A673 (cell line): Measurements from ENCODE around the gene LPCAT1. TPM values are rescaled to one million over a fixed set of nuclear protein-coding genes. Genes with fewer than 3 reads are reported as not detected.

Source experiments
- BruUV-seq: library from RNA; stranded (reverse); fragments of 400-500 nt; replicated peaks from 2 replicates; lab custom pipeline; 2021; lab: Mats Ljungman, UMichigan
- CTCF ChIA-PET: fragments of 300-600 bp; sonication (Branson Sonifier 250); formaldehyde crosslinking; loops from one replicate; lab custom pipeline; 2022; ENCODE audit warnings: antibody characterized with exemption; lab: Charles Lee
- POLR2A ChIA-PET: fragments of 300-600 bp; sonication (Branson Sonifier 250); formaldehyde crosslinking; loops from one replicate; lab custom pipeline; 2022; ENCODE audit warnings: antibody characterized with exemption; ENCODE audit not compliant: low non-redundant PET; lab: Charles Lee
- DNase-seq: peaks from one replicate; pipeline ENCODE4 v3.0.0-alpha.2; 2015; ENCODE audit warnings: low spot score
- H3K27ac ChIP-seq: fragments of 200-600 bp; sonication (generic); 2 replicates; pipeline ENCODE4 v1.5.1; 2016; ENCODE audit warnings: mixed run types, low read depth, mild to moderate bottlenecking, mixed read lengths, antibody characterized with exemption, low read length; ENCODE audit not compliant: poor library complexity, severe bottlenecking
- H3K27me3 ChIP-seq: fragments of 200-600 bp; sonication (generic); replicated peaks from 2 replicates; pipeline ENCODE4 v1.6.1; 2017; ENCODE audit warnings: mixed run types, low read depth, mild to moderate bottlenecking, mixed read lengths, antibody characterized with exemption, low read length; ENCODE audit not compliant: insufficient read depth, poor library complexity
- H3K36me3 ChIP-seq: fragments of 200-600 bp; sonication (generic); 2 replicates; pipeline ENCODE4 v1.6.1; 2016; ENCODE audit warnings: mixed run types, mild to moderate bottlenecking, mixed read lengths, antibody characterized with exemption, low read length; ENCODE audit not compliant: insufficient read depth, poor library complexity, severe bottlenecking
- H3K4me1 ChIP-seq: fragments of 200-600 bp; sonication (generic); 2 replicates; pipeline ENCODE4 v1.6.1; 2017; ENCODE audit warnings: mixed run types, mild to moderate bottlenecking, mixed read lengths, antibody characterized with exemption, low read length; ENCODE audit not compliant: insufficient read depth, poor library complexity, severe bottlenecking
- H3K4me3 ChIP-seq: fragments of 200-600 bp; sonication (generic); 2 replicates; pipeline ENCODE4 v1.5.1; 2016; ENCODE audit warnings: low read depth, mixed run types, mild to moderate bottlenecking, mixed read lengths, low read length; ENCODE audit not compliant: poor library complexity, severe bottlenecking
- H3K9me3 ChIP-seq: fragments of 200-600 bp; sonication (generic); 2 replicates; pipeline ENCODE4 v1.6.1; 2016; ENCODE audit warnings: mixed run types, low read depth, mild to moderate bottlenecking, mixed read lengths, antibody characterized with exemption, low read length; ENCODE audit not compliant: poor library complexity, severe bottlenecking
- EZH2 ChIP-seq: fragments of 200-600 bp; sonication (generic); IDR thresholded peaks from 2 replicates; pipeline ENCODE4 v1.6.1; 2017; ENCODE audit warnings: borderline replicate concordance, low read depth, mild to moderate bottlenecking, mixed read lengths, antibody characterized with exemption, low read length; ENCODE audit not compliant: poor library complexity, severe bottlenecking
- intact Hi-C: fragments of 100-400 bp; cut with micrococcal nuclease; formaldehyde crosslinking; loops from one replicate; pipeline ENCODE4 v1.10.0; 2022; ENCODE audit not compliant: unreplicated experiment
- total RNA-seq: library from RNA; stranded (reverse); gene quantifications from 2 replicates; pipeline ENCODE4 v1.2.3, GENCODE V29; 2021
- TF ChIP-seq, protein P1 (sequence below): fragments of 300-800, 200-600 bp; sonication (generic); conservative IDR thresholded peaks from 2 replicates; pipeline ENCODE4 v1.5.1; 2017; ENCODE audit warnings: low read depth, mild to moderate bottlenecking, antibody characterized with exemption, low read length, moderate library complexity, mixed read lengths

The LPCAT1 gene
- total RNA-seq, 1 experiment from 2014 or later = 97.3 TPM

DNA sequence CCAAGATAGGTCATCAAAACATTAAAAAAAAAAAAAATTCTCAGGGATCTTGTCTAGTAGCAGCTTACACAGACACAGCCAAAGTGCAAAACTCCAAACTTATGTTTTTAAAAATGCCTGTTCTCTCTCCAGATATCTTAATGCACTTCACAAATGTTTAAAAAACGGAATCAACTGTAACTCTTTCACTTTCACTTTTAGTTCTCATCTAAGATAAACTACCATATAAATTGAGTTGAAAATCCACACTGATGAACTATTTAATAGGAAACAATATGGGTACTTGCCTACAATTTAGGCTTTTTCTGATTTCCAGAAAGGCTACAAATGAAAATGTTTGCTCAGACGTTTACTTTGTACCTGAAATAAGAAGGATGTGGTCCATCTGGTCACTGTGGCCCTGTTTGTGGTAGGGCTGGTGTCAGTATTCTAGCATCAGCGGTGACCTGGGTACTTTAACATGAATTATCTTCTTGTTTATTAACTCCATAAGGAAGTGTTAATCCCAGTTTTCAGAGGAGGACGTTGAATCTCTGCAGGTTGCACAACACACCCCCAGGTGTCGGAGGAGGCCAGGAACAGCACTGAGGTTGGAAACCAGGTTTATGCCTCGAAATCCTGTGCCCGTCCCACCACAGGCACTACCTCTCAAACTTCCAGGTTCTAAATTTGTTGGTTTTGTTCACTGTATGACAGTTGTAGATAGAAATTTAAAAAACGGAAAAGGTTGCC lies 13.3 kb upstream of the LPCAT1 start:
- no peaks in the 10 kb centered on the region for H3K4me1 ChIP-seq
- H3K27ac ChIP-seq = no peak overlapping the region
- ChIA-PET CTCF (no interaction called here), POLR2A (no interaction called here)
- H3K36me3 ChIP-seq = no peaks in the 10 kb centered on the region
- no TSS peak for BruUV-seq
- H3K27me3 ChIP-seq = no peaks in the 10 kb centered on the region
- no peak for DNase-seq
- H3K4me3 ChIP-seq = peak overlapping the region; percentile 18
- TF ChIP-seq, protein P1, sequence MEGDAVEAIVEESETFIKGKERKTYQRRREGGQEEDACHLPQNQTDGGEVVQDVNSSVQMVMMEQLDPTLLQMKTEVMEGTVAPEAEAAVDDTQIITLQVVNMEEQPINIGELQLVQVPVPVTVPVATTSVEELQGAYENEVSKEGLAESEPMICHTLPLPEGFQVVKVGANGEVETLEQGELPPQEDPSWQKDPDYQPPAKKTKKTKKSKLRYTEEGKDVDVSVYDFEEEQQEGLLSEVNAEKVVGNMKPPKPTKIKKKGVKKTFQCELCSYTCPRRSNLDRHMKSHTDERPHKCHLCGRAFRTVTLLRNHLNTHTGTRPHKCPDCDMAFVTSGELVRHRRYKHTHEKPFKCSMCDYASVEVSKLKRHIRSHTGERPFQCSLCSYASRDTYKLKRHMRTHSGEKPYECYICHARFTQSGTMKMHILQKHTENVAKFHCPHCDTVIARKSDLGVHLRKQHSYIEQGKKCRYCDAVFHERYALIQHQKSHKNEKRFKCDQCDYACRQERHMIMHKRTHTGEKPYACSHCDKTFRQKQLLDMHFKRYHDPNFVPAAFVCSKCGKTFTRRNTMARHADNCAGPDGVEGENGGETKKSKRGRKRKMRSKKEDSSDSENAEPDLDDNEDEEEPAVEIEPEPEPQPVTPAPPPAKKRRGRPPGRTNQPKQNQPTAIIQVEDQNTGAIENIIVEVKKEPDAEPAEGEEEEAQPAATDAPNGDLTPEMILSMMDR = no peak
- no peak for TF ChIP-seq EZH2
- H3K9me3 ChIP-seq = peaks cover 4% of the 10 kb centered on the region
- intact Hi-C loops = no loop called here

DNA sequence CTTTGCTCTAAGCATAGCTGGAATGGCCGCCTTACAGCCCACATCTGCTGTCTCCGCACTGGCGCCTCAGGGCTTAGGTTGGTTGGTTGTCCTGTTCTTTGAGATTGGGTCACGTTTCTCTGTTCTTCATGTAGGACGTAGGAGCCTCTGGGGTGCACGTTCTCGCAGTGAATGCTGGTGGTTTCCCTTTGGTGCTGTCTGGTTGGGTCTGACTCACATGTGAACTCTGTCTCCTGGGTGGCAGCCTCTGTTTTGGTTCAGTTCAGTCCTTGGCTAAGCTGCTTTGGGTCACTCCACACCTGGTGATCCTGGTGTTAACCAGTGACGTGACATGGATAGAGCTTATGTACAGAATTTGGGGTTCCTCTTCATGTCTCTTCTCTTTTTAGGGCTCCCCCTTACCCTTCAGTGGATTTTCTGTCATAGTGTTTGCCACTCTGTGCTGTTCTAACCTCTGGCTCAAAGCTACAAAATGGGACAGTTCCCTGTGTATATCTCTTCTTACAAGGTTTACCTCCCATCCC lies 12.6 kb upstream of the LPCAT1 start:
- Histone ChIP-seq H3K9me3 (peaks cover 4% of the 10 kb centered on the region), H3K27ac (no peak overlapping the region), H3K27me3 (no peaks in the 10 kb centered on the region), H3K4me3 (peak overlapping the region; percentile 18), H3K4me1 (no peaks in the 10 kb centered on the region), H3K36me3 (no peaks in the 10 kb centered on the region)
- DNase-seq = no peak
- intact Hi-C loops = no loop called here
- TF ChIP-seq, protein P1 = no peak
- TF ChIP-seq EZH2 = no peak
- ChIA-PET CTCF (no interaction called here), POLR2A (no interaction called here)
- BruUV-seq = no TSS peak

DNA sequence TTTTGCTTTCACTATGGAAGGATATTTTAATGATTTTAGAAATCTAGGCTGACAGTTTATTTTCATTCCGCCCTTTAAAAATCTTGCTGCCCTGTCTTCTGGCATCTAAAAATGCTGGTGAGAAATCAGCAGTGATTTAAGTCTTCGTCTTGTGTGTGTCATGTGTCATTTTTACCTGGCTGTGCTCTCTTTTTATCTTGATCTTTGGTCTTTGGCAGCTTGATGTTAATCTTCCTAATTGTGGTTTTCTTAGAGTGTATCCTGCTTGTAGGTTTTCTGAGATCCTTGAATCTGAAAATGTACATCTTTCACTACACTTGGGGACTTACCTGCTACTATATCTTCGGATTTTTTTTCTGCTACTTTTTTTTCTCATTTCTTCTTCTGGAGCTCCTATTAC lies 11.9 kb upstream of the LPCAT1 start:
- ChIA-PET POLR2A (no interaction called here), CTCF (no interaction called here)
- no peak overlapping the region for H3K27ac ChIP-seq
- TF ChIP-seq, protein P1 = no peak
- TF ChIP-seq EZH2 = no peak
- no peak overlapping the region for H3K4me3 ChIP-seq
- no peaks in the 10 kb centered on the region for H3K4me1 ChIP-seq
- H3K9me3 ChIP-seq = peaks cover 4% of the 10 kb centered on the region
- no peak for DNase-seq
- BruUV-seq = no TSS peak
- H3K36me3 ChIP-seq = no peaks in the 10 kb centered on the region
- intact Hi-C loops = no loop called here
- H3K27me3 ChIP-seq = no peaks in the 10 kb centered on the region
